ENCODE results near the gene ZMYND19.
"Not testable (repeated sequence)": the region's sequence is repeated elsewhere in the genome, so short reads cannot be mapped to it uniquely, and the experiment has no call there.

The ZMYND19 gene

DNA sequence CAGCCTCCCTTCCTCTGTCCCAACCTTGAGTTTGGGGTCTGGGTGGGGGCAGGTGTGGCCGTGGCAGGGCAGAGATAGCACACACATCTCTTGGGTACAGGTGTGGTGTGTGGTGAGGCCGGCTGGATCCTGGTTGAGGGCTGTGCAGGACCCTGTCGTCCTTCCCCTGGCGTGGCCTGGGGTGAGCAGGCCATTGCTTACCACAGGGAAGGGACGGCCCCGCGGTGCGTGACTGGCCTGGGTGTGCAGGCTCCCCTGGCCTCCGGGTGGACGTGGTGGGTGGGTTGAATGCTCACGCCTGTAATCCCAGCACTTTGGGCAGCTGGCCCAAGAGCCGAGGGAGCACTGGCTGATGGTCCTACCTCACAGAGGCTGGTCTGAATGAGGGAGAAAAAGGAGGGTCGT, 16.4 kb upstream of the ZMYND19 start:
- Mint-ChIP-seq H3K4me3 (peak overlapping the region; percentile 82), H3K9me3 (no peaks in the 10 kb centered on the region), H3K27ac (no peak overlapping the region), H3K27me3 (peaks cover 21% of the 10 kb centered on the region), H3K4me1 (peaks cover 41% of the 10 kb centered on the region), H3K36me3 (peaks cover 4% of the 10 kb centered on the region)
- CTCF ChIA-PET: no interaction called here
- no peak for DNase-seq

DNA sequence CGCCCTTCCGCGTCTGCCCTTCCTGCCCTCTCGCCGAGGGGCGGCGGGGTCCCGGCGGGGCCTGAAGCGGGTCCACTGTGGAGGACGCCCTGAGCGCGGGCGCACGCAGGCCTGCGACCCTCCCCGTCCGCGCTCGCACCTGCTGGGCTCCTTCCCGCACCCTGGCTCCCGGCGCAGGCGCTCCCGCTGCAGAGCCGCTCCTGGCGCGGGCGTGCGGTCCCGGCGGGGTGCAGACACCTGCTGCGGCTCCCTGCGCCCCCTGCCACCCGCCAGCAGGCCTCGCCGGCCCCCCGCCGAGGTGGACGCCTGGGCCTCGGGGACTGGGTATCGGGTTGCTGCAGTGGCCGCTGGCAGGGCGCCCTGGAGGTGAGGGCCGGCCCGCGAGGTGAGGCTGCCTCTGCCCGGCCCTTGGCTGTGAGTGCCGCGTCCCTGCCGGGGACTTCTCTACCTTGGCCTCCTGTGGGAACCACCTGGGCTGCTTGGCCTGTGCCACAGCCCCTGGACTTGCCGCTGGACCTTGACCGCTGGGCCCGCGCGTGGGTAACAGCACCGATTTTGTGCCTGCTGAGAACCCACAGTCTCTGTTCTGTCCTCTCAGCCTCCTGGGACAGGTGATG, 15.8 kb upstream of the ZMYND19 start:
- H3K4me3 Mint-ChIP-seq: peak overlapping the region; percentile 82
- H3K27me3 Mint-ChIP-seq: peaks cover 21% of the 10 kb centered on the region
- peak overlapping the region; percentile 62 for H3K27ac Mint-ChIP-seq
- H3K4me1 Mint-ChIP-seq: peaks cover 35% of the 10 kb centered on the region
- CTCF ChIA-PET: no interaction called here
- peaks cover 4% of the 10 kb centered on the region for H3K36me3 Mint-ChIP-seq
- no peak for DNase-seq
- H3K9me3 Mint-ChIP-seq: no peaks in the 10 kb centered on the region

- Mint-ChIP-seq H3K27ac (peak within 1 kb of the TSS; percentile 62), H3K27me3 (peaks cover 21% of the 10 kb centered on the region), H3K36me3 (peaks cover 4% of the 10 kb centered on the region), H3K4me3 (peak within 1 kb of the TSS; percentile 82), H3K9me3 (no peaks in the 10 kb centered on the region), H3K4me1 (peaks cover 35% of the 10 kb centered on the region)
- CTCF ChIA-PET: no interaction called here
- DNase-seq: peak; percentile 96
Observed at GRCh38 chr9:137605121-137606004, 15.1 kb upstream of the ZMYND19 start, which contains the start of gene ARRDC1. Gene ARRDC1 (plus strand): TSS chr9:137605686. CDS start chr9:137605718, 32 bp downstream.

DNA sequence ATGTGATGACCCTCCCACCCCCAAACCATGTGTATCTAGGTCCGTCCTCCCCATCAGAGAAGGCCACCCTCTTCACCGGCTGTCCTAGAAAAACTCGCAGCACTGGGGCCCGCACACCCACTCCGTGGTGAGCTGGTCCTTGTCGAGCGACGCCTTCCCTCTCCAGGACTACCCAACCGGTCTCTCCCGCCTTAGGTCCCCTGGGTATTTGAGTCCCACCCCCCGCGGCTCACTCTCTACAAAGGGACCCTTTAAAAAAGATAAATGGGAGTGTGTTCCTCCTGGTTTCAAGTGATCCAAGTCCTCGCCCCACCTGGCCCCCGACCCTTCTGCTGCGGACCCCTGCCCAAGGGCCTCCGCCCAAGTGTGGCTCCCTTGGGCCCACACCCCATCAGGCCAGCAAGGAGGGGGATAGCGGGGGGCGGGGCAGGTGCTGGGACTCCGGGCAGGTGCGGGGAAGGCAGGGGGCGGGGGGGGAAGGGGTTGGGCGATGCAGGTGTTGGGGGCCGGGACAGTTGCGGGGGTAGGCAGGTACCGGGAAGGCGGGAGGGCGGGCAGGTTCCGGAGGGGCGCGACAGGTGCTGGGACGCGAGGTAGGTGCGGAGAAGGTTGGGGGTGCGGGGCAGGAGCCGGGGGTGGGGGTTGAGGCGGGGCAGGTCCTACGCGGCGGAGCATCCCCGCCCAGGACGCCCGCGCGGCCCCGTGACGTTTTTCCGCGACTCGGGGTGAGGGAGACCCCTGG, 14.2 kb upstream of the ZMYND19 start:
- CTCF ChIA-PET: no interaction called here
- Mint-ChIP-seq H3K36me3 (peaks cover 4% of the 10 kb centered on the region), H3K4me3 (peak overlapping the region; percentile 60), H3K4me1 (peaks cover 35% of the 10 kb centered on the region), H3K9me3 (no peaks in the 10 kb centered on the region), H3K27ac (no peak overlapping the region), H3K27me3 (peaks cover 21% of the 10 kb centered on the region)
- no peak for DNase-seq

- H3K27me3 Mint-ChIP-seq: peaks cover 21% of the 10 kb centered on the region
- H3K4me1 Mint-ChIP-seq: peaks cover 36% of the 10 kb centered on the region
- no peaks in the 10 kb centered on the region for H3K9me3 Mint-ChIP-seq
- CTCF ChIA-PET: interaction anchor here (1.2 kb wide), 1 partner anchor 25 kb away, joined by 4 read pairs; the partner anchor contains the start of gene DPH7
- peaks cover 3% of the 10 kb centered on the region for H3K36me3 Mint-ChIP-seq
- no peak overlapping the region for H3K27ac Mint-ChIP-seq
- H3K4me3 Mint-ChIP-seq: peak overlapping the region; percentile 60
- no peak for DNase-seq
Observed at GRCh38 chr9:137603879-137604278, 13.6 kb upstream of the ZMYND19 start.

- Mint-ChIP-seq H3K36me3 (peaks cover 2% of the 10 kb centered on the region), H3K4me1 (peaks cover 41% of the 10 kb centered on the region), H3K27ac (no peak overlapping the region), H3K4me3 (peak overlapping the region; percentile 21), H3K27me3 (peaks cover 28% of the 10 kb centered on the region), H3K9me3 (no peaks in the 10 kb centered on the region)
- CTCF ChIA-PET: interaction anchor here (1.0 to 1.2 kb wide), 3 partner anchors 10 to 23 kb away, joined by 3 to 4 read pairs (median 4); partner anchors contain the start of gene DPH7
- no peak for DNase-seq
Observed at GRCh38 chr9:137602661-137603060, 12.3 kb upstream of the ZMYND19 start.

GRCh38 chr9:137598943-137599342, 8.6 kb upstream of the ZMYND19 start:
- DNase-seq: no peak
- Mint-ChIP-seq H3K9me3 (no peaks in the 10 kb centered on the region), H3K27me3 (peaks cover 22% of the 10 kb centered on the region), H3K27ac (no peak overlapping the region), H3K4me3 (no peak overlapping the region), H3K36me3 (no peaks in the 10 kb centered on the region), H3K4me1 (peaks cover 24% of the 10 kb centered on the region)
- CTCF ChIA-PET: interaction anchor here (2.0 kb wide), 1 partner anchor 11 kb away, joined by 4 read pairs; no protein-coding TSS in a partner anchor

- H3K27me3 Mint-ChIP-seq, H3K9me3 Mint-ChIP-seq, H3K4me3 Mint-ChIP-seq, H3K27ac Mint-ChIP-seq, DNase-seq, CTCF ChIA-PET, H3K36me3 Mint-ChIP-seq: not testable (repeated sequence)
- peaks cover 12% of the 10 kb centered on the region for H3K4me1 Mint-ChIP-seq
Observed at GRCh38 chr9:137596577-137596976, 6.3 kb upstream of the ZMYND19 start.

GRCh38 chr9:137593176-137593575, 2.9 kb upstream of the ZMYND19 start:
- H3K36me3 Mint-ChIP-seq: peaks cover 1% of the 10 kb centered on the region
- H3K4me3 Mint-ChIP-seq: no peak overlapping the region
- CTCF ChIA-PET: no interaction called here
- no peaks in the 10 kb centered on the region for H3K9me3 Mint-ChIP-seq
- no peak overlapping the region for H3K27ac Mint-ChIP-seq
- DNase-seq: no peak
- H3K27me3 Mint-ChIP-seq: no peaks in the 10 kb centered on the region
- peaks cover 21% of the 10 kb centered on the region for H3K4me1 Mint-ChIP-seq

DNA sequence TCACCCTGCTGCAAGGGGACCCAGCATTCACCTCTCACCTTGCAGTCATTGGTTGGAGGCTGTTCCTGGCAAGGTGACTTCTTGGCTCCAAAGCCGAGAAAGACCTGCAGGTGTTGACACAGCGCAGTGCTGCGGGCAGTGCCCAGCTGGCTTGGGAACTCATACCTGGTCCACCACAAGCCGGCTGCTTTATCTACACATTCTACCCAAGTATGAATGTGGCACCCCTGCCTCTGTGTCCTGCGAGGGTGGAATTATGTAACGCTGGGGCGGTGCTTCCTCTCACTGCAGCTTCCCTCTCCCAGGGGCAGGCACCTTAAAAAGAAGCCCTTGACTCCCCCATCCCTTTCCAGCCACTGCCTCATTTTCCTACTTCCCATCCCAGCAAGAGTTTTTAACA, 2.5 kb upstream of the ZMYND19 start:
- Mint-ChIP-seq H3K27me3 (no peaks in the 10 kb centered on the region), H3K4me3 (no peak overlapping the region), H3K4me1 (peaks cover 24% of the 10 kb centered on the region), H3K9me3 (no peaks in the 10 kb centered on the region), H3K36me3 (peaks cover 5% of the 10 kb centered on the region), H3K27ac (no peak overlapping the region)
- CTCF ChIA-PET: interaction anchor here (1.0 to 1.7 kb wide), 2 partner anchors 10 to 13 kb away, joined by 3 to 5 read pairs; no protein-coding TSS in a partner anchor
- no peak for DNase-seq

GRCh38 chr9:137590123-137590468, 216 bp downstream of the ZMYND19 start:
- no peak overlapping the region for H3K4me3 Mint-ChIP-seq
- no peak for DNase-seq

DNA sequence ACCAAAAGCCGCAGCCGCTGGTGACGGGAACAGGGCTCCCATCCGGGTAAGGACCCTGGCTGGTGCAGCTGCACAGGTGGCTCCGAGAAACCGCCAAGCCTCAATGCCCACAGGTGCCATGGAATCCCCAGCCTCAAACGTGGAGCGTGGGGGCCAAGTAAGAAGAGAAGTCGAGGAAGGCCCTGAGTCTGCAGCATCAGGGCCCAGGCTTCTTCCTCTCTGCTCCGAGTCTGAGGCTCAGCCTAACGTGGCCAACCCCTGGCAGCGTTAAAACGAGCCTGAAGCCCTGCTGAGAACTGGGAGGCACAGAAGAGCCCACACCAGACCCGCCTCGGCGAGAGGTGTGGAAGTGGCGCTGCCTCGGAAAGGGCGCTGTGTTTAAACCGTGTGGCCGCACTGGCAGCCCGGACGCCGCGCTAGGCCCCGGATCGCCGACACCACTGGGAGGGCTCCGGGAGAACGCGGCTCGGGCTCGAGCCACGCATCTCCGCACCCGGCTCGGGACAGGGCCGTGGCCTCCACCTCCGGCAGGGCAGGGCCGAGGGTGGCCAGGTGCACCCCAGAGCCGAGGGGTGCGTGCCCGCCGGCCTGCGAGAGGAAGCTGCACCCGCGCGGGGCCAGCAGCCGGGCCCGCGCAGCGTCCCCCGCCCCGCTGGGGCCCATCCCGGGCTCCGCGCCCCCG, 730 bp downstream of the ZMYND19 start:
- Mint-ChIP-seq H3K4me3 (peak overlapping the region; percentile 84), H3K9me3 (no peaks in the 10 kb centered on the region), H3K27me3 (no peaks in the 10 kb centered on the region), H3K27ac (peak overlapping the region; percentile 72), H3K4me1 (peaks cover 26% of the 10 kb centered on the region), H3K36me3 (peaks cover 14% of the 10 kb centered on the region)
- DNase-seq: peak; percentile 52
- CTCF ChIA-PET: interaction anchor here (1.5 to 2.4 kb wide), 3 partner anchors 10 to 83 kb away, joined by 3 to 12 read pairs (median 4); partner anchors contain the start of gene DPH7

More at GRCh38 chr9:137590123-137590468, 216 bp downstream of the ZMYND19 start:
- Mint-ChIP-seq H3K27me3 (no peaks in the 10 kb centered on the region), H3K4me1 (peaks cover 26% of the 10 kb centered on the region), H3K27ac (no peak overlapping the region), H3K36me3 (peaks cover 14% of the 10 kb centered on the region), H3K9me3 (no peaks in the 10 kb centered on the region)
- CTCF ChIA-PET: interaction anchor here (0.9 to 1.5 kb wide), 2 partner anchors 9 to 11 kb away, joined by 3 read pairs; partner anchors contain the start of gene DPH7

DNA sequence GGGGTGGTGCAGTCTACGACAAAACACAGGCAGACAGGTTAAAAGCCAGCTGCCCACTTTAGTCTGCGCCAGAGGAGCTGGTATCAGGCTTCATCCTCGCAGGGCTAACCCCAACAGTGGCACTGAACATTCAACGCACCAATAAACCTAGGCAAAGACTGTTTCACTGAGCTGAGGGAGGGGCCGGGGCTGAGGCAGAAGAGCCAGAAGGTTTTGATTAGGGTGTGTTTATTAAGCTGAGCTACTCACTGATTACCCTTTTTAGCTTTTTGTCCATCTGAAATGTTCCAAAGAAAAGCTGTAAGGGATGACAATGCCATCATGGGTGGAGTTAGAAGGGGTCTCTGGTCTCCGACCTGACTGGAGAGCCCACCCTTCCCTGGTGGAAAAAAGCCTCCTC, 1.4 kb downstream of the ZMYND19 start:
- H3K4me1 Mint-ChIP-seq: peaks cover 26% of the 10 kb centered on the region
- DNase-seq: no peak
- CTCF ChIA-PET: interaction anchor here (0.7 to 2.4 kb wide), 5 partner anchors 9 to 156 kb away, joined by 4 to 12 read pairs (median 4); partner anchors contain the start of gene DPH7
- peak overlapping the region; percentile 84 for H3K4me3 Mint-ChIP-seq
- no peaks in the 10 kb centered on the region for H3K9me3 Mint-ChIP-seq
- H3K27ac Mint-ChIP-seq: no peak overlapping the region
- H3K27me3 Mint-ChIP-seq: no peaks in the 10 kb centered on the region
- H3K36me3 Mint-ChIP-seq: peaks cover 14% of the 10 kb centered on the region

Measured in activated naive CD4-positive, alpha-beta T cell treated with anti-CD3 and anti-CD28 coated beads, Interleukin-2, amount 10 ng/mL, durations not matched to agents 7 days and 5 days (primary cell).